ENCODE data around the gene CISD2. TPM values are rescaled to one million over a fixed set of nuclear protein-coding genes. Genes with fewer than 3 reads are reported as not detected.
"Not testable (repeated sequence)": the region's sequence is repeated elsewhere in the genome, so short reads cannot be mapped to it uniquely, and the experiment has no call there.

CISD2 gene
- total RNA-seq, 1 donor from 2014 or later = 12.6 TPM

- intact Hi-C loops (cut with micrococcal nuclease) = loop anchor here (2.0 to 10.0 kb wide), 2 partner anchors 21 to 517 kb away; partner anchors contain the start of gene SLC39A8
- no peak for DNase-seq
- POLR2A ChIA-PET = interaction anchor here (1.7 kb wide), 1 partner anchor 34 kb away, joined by 7 read pairs; no protein-coding TSS in a partner anchor
- CTCF ChIA-PET = no interaction called here
- Mint-ChIP-seq H3K27me3 (no peaks in the 10 kb centered on the region), H3K4me1 (peaks cover 25% of the 10 kb centered on the region), H3K36me3 (ENCODE audit: low read depth) (peaks cover 14% of the 10 kb centered on the region), H3K4me3 (no peak overlapping the region), H3K27ac (no peak overlapping the region), H3K9me3 (peaks cover 17% of the 10 kb centered on the region)
- ATAC-seq (ENCODE audit: low read depth) = no peak
- no peak for TF ChIP-seq CTCF (IDR thresholded peaks at IDR 0.05)
These were observed 6.8 kb upstream of the CISD2 start for GRCh38 chr4:102862016-102862415.

GRCh38 chr4:102862747-102863146 lies 6.0 kb upstream of the CISD2 start:
- ChIA-PET CTCF (no interaction called here), POLR2A (interaction anchor here (0.5 kb wide), 1 partner anchor 11 kb away, joined by 3 read pairs; no protein-coding TSS in a partner anchor)
- Mint-ChIP-seq H3K36me3 (ENCODE audit: low read depth) (peaks cover 14% of the 10 kb centered on the region), H3K27ac (no peak overlapping the region), H3K4me1 (peaks cover 32% of the 10 kb centered on the region), H3K27me3 (no peaks in the 10 kb centered on the region), H3K4me3 (no peak overlapping the region), H3K9me3 (peaks cover 17% of the 10 kb centered on the region)
- intact Hi-C loops (cut with micrococcal nuclease) = loop anchor here (2.0 to 10.0 kb wide), 2 partner anchors 22 to 518 kb away; partner anchors contain the start of gene SLC39A8
- ATAC-seq (ENCODE audit: low read depth) (no peak), DNase-seq (no peak)
- no peak for TF ChIP-seq CTCF (IDR thresholded peaks at IDR 0.05)

DNA sequence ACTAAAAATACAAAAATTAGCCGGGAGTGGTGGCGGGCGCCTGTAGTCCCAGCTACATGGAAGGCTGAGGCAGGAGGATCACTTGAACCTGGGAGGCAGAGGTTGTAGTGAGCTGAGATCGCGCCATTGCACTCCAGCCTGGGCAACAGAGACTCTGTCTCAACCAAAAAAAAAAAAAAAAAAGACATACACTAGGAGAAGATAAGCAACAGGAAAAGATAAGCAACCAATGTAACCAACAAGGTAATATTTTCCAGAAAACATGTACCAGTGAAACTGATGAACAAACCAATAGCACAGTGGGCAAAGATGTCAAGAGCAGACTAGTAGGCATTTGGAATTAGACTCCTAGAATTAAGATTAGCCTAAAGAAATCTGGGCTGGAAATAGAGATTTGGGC lies 3.5 kb upstream of the CISD2 start:
- H3K36me3 Mint-ChIP-seq (ENCODE audit: low read depth); H3K4me3 Mint-ChIP-seq: not testable (repeated sequence)

DNA sequence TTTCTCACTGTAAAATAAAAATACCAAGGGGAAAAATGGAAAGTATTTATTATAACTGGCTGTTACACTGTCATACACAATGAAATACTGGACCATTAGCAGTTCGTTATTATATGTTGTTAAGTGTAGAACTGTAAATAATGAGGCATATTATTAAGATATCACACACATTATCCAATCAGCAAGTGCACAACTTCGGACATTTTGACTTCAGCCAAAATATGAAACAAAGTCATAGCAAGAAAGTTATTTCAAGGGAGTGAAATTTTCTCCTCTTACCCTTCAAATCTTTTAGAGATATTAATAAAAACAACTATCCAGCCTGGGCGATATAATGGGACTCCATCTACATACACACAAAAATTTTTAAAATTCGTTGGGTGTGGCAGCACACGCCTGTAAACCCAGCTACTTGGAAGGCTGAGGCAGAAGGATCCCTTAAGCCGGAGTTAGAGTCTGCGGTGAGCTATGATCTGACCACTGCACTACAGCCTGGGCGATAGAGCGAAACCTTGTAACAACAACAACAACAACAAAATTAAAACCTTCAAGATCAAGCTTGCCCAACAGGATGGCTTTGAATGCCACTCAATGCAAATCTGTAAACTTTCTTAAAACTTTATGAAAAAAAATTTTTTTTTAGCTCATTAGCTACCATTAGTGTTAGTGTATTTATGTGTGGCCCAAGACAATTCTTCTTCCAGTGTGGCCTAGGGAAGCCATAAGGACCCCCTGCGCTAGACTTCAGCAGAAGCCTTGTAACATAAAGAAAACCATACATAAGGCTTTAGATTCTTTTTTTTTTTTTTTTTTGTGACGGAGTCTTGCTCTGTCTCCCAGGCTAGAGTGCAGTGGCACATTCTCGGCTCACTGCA lies 1.3 kb upstream of the CISD2 start:
- CTCF ChIA-PET = interaction anchor here (1.5 to 2.3 kb wide), 2 partner anchors 9 to 39 kb away, joined by 3 to 14 read pairs; partner anchors contain the start of gene UBE2D3
- no peak for TF ChIP-seq CTCF (IDR thresholded peaks at IDR 0.05)
- Mint-ChIP-seq H3K27me3 (no peaks in the 10 kb centered on the region), H3K4me1 (peaks cover 40% of the 10 kb centered on the region), H3K27ac (peak overlapping the region; percentile 96), H3K9me3 (no peaks in the 10 kb centered on the region), H3K4me3 (peak overlapping the region; percentile 97), H3K36me3 (ENCODE audit: low read depth) (peaks cover 9% of the 10 kb centered on the region)
- DNase-seq (no peak), ATAC-seq (ENCODE audit: low read depth) (no peak)
- intact Hi-C loops (cut with micrococcal nuclease) = loop anchor here (1.0 to 10.0 kb wide), 8 partner anchors 39 to 523 kb away; partner anchors contain the start of genes BDH2, CENPE, NFKB1 and SLC39A8
- POLR2A ChIA-PET = interaction anchor here (0.7 to 3.6 kb wide), 9 partner anchors 9 to 522 kb away, joined by 3 to 263 read pairs (median 5); partner anchors contain the start of genes MANBA, SLC39A8 and UBE2D3

More for the DNA sequence above, 3.5 kb upstream of the CISD2 start:
- intact Hi-C loops (cut with micrococcal nuclease) = loop anchor here (5.0 to 10.0 kb wide), 2 partner anchors 232 to 521 kb away; partner anchors contain the start of genes BDH2 and SLC39A8
- CTCF ChIA-PET; ATAC-seq (ENCODE audit: low read depth); DNase-seq; H3K27ac Mint-ChIP-seq; H3K27me3 Mint-ChIP-seq; H3K9me3 Mint-ChIP-seq: not testable (repeated sequence)
- H3K4me1 Mint-ChIP-seq = peaks cover 46% of the 10 kb centered on the region
- POLR2A ChIA-PET = interaction anchor here (1.6 kb wide), 1 partner anchor 37 kb away, joined by 5 read pairs; the partner anchor contains the start of gene UBE2D3

GRCh38 chr4:102868153-102868780 lies 525 bp upstream of the CISD2 start:
- intact Hi-C loops (cut with micrococcal nuclease) = loop anchor here (1.0 to 10.0 kb wide), 8 partner anchors 40 to 523 kb away; partner anchors contain the start of genes BDH2, CENPE, NFKB1 and SLC39A8
- peak overlapping the region; percentile 96 for H3K27ac Mint-ChIP-seq
- H3K27me3 Mint-ChIP-seq = no peaks in the 10 kb centered on the region
- TF ChIP-seq CTCF (IDR thresholded peaks at IDR 0.05) = no peak
- H3K9me3 Mint-ChIP-seq = no peaks in the 10 kb centered on the region
- peaks cover 44% of the 10 kb centered on the region for H3K4me1 Mint-ChIP-seq
- DNase-seq (no peak), ATAC-seq (ENCODE audit: low read depth) (peak; percentile 45)
- ChIA-PET CTCF (interaction anchor here (1.5 to 2.3 kb wide), 2 partner anchors 10 to 40 kb away, joined by 3 to 14 read pairs; partner anchors contain the start of gene UBE2D3), POLR2A (interaction anchor here (0.7 to 3.6 kb wide), 12 partner anchors 8 to 523 kb away, joined by 3 to 263 read pairs (median 4); partner anchors contain the start of genes MANBA, SLC39A8 and UBE2D3)
- peaks cover 12% of the 10 kb centered on the region for H3K36me3 Mint-ChIP-seq (ENCODE audit: low read depth)
- peak overlapping the region; percentile 97 for H3K4me3 Mint-ChIP-seq

Measured in activated B cell treated with CpG ODN at 0.5 μM for 24 hours (primary cell).